SHP77 treated with DMSO at 0.1 percent for 48 hours (cell line): ENCODE data around the gene CCDC144A.
"Not testable (repeated sequence)": the region's sequence is repeated elsewhere in the genome, so short reads cannot be mapped to it uniquely, and the experiment has no call there.

Experiments used
- DNase-seq: peaks from one replicate; lab custom pipeline; 2025; lab: John Stamatoyannopoulos, UW

CCDC144A gene

GRCh38 chr17:16818340-16818739 is 128.3 kb downstream of the CCDC144A start:
- no peak for DNase-seq

- no peak for DNase-seq
Measured at GRCh38 chr17:16818821-16819683, 129.0 kb downstream of the CCDC144A start.

- no peak for DNase-seq
Measured at GRCh38 chr17:16820161-16820877, 130.3 kb downstream of the CCDC144A start.

- DNase-seq = no peak
Measured at GRCh38 chr17:16820979-16821543, 131.0 kb downstream of the CCDC144A start.

- not testable (repeated sequence) for DNase-seq
Measured at GRCh38 chr17:16822133-16822532, 132.1 kb downstream of the CCDC144A start.

GRCh38 chr17:16823768-16824406 is 133.8 kb downstream of the CCDC144A start:
- not testable (repeated sequence) for DNase-seq
